Measurements from ENCODE around the gene INSIG2. TPM values are rescaled to one million over a fixed set of nuclear protein-coding genes. Genes with fewer than 3 reads are reported as not detected.

The INSIG2 gene
- total and polyA plus RNA-seq, 2 of the 8 experiments (the other 6 are each of a cell fraction or from before 2014, with no cell fraction given), result 7.0 to 11.2 TPM

- no peak for TF ChIP-seq SAP30 (IDR thresholded peaks at IDR 0.05; ENCODE audit: insufficient read depth, insufficient replicate concordance, low read length)
- TF ChIP-seq POLR2AphosphoS5 (IDR thresholded peaks at IDR 0.05; ENCODE audit: low read depth, low read length), result no peak
Observed at GRCh38 chr2:118044854-118045253, 43.4 kb upstream of the INSIG2 start (continued).
